Gastrocnemius medialis (tissue), 4 donors: ENCODE results near the gene SLC38A7. TPM values are rescaled to one million over a fixed set of nuclear protein-coding genes. Genes with fewer than 3 reads are reported as not detected.

Experiments
- ATAC-seq, 2 donors: fragments of 150-250 bp; one replicate each; pipeline ENCODE4 v1.9.1; 2016
- DNase-seq, 2 donors: peaks; one replicate each; pipeline ENCODE4 v3.0.0-alpha.2; 2019
- H3K27ac ChIP-seq, 4 donors: fragments of 200-600 bp; sonication (generic); 1 replicate in 1 of 4; 2 replicates in 3 of 4; pipeline ENCODE4 v1.5.1; 2016 to 2018; ENCODE audit warnings: mild to moderate bottlenecking in 2 of 4, moderate library complexity in 1 of 4
- H3K27me3 ChIP-seq, 3 donors: fragments of 200-600 bp; sonication (generic) in 2 of 3; 1 replicate in 1 of 3; 2 replicates in 2 of 3; pipeline versions ENCODE4 v1.5.1 to v1.6.0; 2016 to 2019; ENCODE audit warnings: mild to moderate bottlenecking in 1 of 3, moderate library complexity in 1 of 3
- H3K36me3 ChIP-seq, 2 donors: fragments of 200-600 bp; sonication (generic) in 1 of 2; one replicate each; pipeline ENCODE4 v1.5.1; 2017 to 2018
- H3K4me1 ChIP-seq, 2 donors: fragments of 200-600 bp; sonication (generic) in 1 of 2; one replicate each; pipeline ENCODE4 v1.5.1; 2016 to 2017; ENCODE audit warnings: mild to moderate bottlenecking in 2 of 2
- H3K4me3 ChIP-seq, 4 donors: fragments of 200-600 bp; sonication (generic) in 3 of 4; 1 replicate in 1 of 4; 2 replicates in 3 of 4; pipeline ENCODE4 v1.5.1; 2016 to 2019; ENCODE audit warnings: mild to moderate bottlenecking in 2 of 4
- H3K9me3 ChIP-seq, 3 donors: fragments of 200-600 bp; sonication (generic) in 2 of 3; 1 replicate in 1 of 3; 2 replicates in 2 of 3; pipeline ENCODE4 v1.5.1; 2016 to 2019
- CTCF ChIP-seq, 5 experiments: fragments of 450-650 bp in 3 of 5; fragments of 200-600 bp in 2 of 5; sonication (generic) in 2 of 5; IDR thresholded peaks in 4 of 5; conservative IDR thresholded peaks in 1 of 5; 1 replicate in 4 of 5; 2 replicates in 1 of 5; pipeline ENCODE4 v1.5.1; 2016 to 2019; ENCODE audit warnings: antibody characterized with exemption in 5 of 5, mild to moderate bottlenecking in 3 of 5, moderate library complexity in 3 of 5
- POLR2A ChIP-seq, 2 donors: fragments of 450-650 bp; IDR thresholded peaks; one replicate each; pipeline ENCODE4 v1.6.1; 2017; ENCODE audit warnings: antibody characterized with exemption in 2 of 2, mild to moderate bottlenecking in 2 of 2, moderate library complexity in 2 of 2
- in situ Hi-C, 4 donors: fragments of 200-750 bp; cut with MboI; loops; one replicate each; pipeline versions ENCODE4 v1.15.0 to v1.8.0; 2017; ENCODE audit warnings: low sequenced_read_pairs in 4 of 4
- intact Hi-C: fragments of 100-400 bp; cut with DNase I; formaldehyde crosslinking; loops from one replicate; pipeline ENCODE4 v1.15.1; 2023; ENCODE audit warnings: low total_unique reads
- total RNA-seq, 4 donors: library from RNA; depleted of rRNA; stranded (reverse); fragments of >200 nt; gene quantifications; one replicate each; pipeline versions ENCODE4 v1.1.0 to v1.2.3, GENCODE V29; 2016

SLC38A7 gene
- total RNA-seq, 4 donors from 2014 or later, result 6.8 to 12.2 (median 9.1) TPM

GRCh38 chr16:58652741-58653140, 31.8 kb downstream of the SLC38A7 start:
- Histone ChIP-seq H3K4me3 (no peak overlapping the region), H3K27ac (no peak overlapping the region), H3K4me1 (no peaks in the 10 kb centered on the region), H3K9me3 (no peaks in the 10 kb centered on the region), H3K36me3 (no peaks in the 10 kb centered on the region), H3K27me3 (no peaks in the 10 kb centered on the region)
- DNase-seq (no peak), ATAC-seq (no peak)
- intact Hi-C loops (no loop called here), in situ Hi-C loops (loop anchor here in 3 of 4 donors (10.0 to 25.0 kb wide), 4 partner anchors 140 to 318 kb away; partner anchors contain the start of genes NDRG4 (in 1 of the 3) and SETD6 (in 1 of the 3))
- TF ChIP-seq POLR2A (IDR thresholded peaks at IDR 0.05) (no peak), CTCF (IDR thresholded peaks at IDR 0.05 in 4 of 5, conservative IDR thresholded peaks at IDR 0.05 in 1 of 5) (no peak)

GRCh38 chr16:58651965-58652348, 32.6 kb downstream of the SLC38A7 start:
- intact Hi-C loops (no loop called here), in situ Hi-C loops (loop anchor here in 3 of 4 donors (10.0 to 25.0 kb wide), 4 partner anchors 140 to 317 kb away; partner anchors contain the start of genes NDRG4 (in 1 of the 3) and SETD6 (in 1 of the 3))
- Histone ChIP-seq H3K9me3 (no peaks in the 10 kb centered on the region), H3K36me3 (no peaks in the 10 kb centered on the region), H3K4me1 (no peaks in the 10 kb centered on the region), H3K4me3 (no peak overlapping the region), H3K27me3 (no peaks in the 10 kb centered on the region), H3K27ac (no peak overlapping the region)
- no peak for ATAC-seq
- DNase-seq, result no peak
- TF ChIP-seq CTCF (IDR thresholded peaks at IDR 0.05 in 4 of 5, conservative IDR thresholded peaks at IDR 0.05 in 1 of 5) (no peak), POLR2A (IDR thresholded peaks at IDR 0.05) (no peak)

- Histone ChIP-seq H3K4me1 (no peaks in the 10 kb centered on the region), H3K27ac (no peak overlapping the region), H3K27me3 (no peaks in the 10 kb centered on the region), H3K4me3 (no peak overlapping the region), H3K36me3 (no peaks in the 10 kb centered on the region), H3K9me3 (no peaks in the 10 kb centered on the region)
- no peak for ATAC-seq
- intact Hi-C loops, result no loop called here
- TF ChIP-seq POLR2A (IDR thresholded peaks at IDR 0.05) (no peak), CTCF (IDR thresholded peaks at IDR 0.05 in 4 of 5, conservative IDR thresholded peaks at IDR 0.05 in 1 of 5) (no peak)
- DNase-seq, result no peak
- in situ Hi-C loops, result loop anchor here in 3 of 4 donors (10.0 to 25.0 kb wide), 5 partner anchors 137 to 412 kb away; partner anchors contain the start of genes NDRG4 (in 1 of the 3) and SETD6 (in 1 of the 3)
These were observed 34.9 kb downstream of the SLC38A7 start for GRCh38 chr16:58649707-58650106.

- TF ChIP-seq CTCF (IDR thresholded peaks at IDR 0.05 in 4 of 5, conservative IDR thresholded peaks at IDR 0.05 in 1 of 5) (no peak), POLR2A (IDR thresholded peaks at IDR 0.05) (no peak)
- no peak overlapping the region for H3K4me3 ChIP-seq
- ATAC-seq (no peak), DNase-seq (no peak)
- no peaks in the 10 kb centered on the region for H3K4me1 ChIP-seq
- H3K36me3 ChIP-seq, result no peaks in the 10 kb centered on the region
- no peaks in the 10 kb centered on the region for H3K27me3 ChIP-seq
- intact Hi-C loops (no loop called here), in situ Hi-C loops (loop anchor here in 1 of 4 donors (25.0 kb wide), 1 partner anchor 410 kb away; a partner anchor contains a TSS)
- H3K27ac ChIP-seq, result no peak overlapping the region
- H3K9me3 ChIP-seq, result no peaks in the 10 kb centered on the region
These were observed 37.5 kb downstream of the SLC38A7 start for GRCh38 chr16:58647107-58647506.
